Suppressor macrophage treated with lipopolysaccharide for 4 hours (primary cell): Measurements from ENCODE around the gene FCRLB.
"Not testable (repeated sequence)": the region's sequence is repeated elsewhere in the genome, so short reads cannot be mapped to it uniquely, and the experiment has no call there.

ENCODE experiments used
- DNase-seq: peaks from one replicate; pipeline ENCODE4 v3.0.0-alpha.2; 2020

FCRLB gene

GRCh38 chr1:161720422-161720821, 922 bp upstream of the FCRLB start:
- peak; percentile 43 for DNase-seq

GRCh38 chr1:161721738-161722343, 497 bp downstream of the FCRLB start:
- DNase-seq: peak; percentile 92

GRCh38 chr1:161722406-161722805, 1.1 kb downstream of the FCRLB start:
- DNase-seq: no peak

DNA sequence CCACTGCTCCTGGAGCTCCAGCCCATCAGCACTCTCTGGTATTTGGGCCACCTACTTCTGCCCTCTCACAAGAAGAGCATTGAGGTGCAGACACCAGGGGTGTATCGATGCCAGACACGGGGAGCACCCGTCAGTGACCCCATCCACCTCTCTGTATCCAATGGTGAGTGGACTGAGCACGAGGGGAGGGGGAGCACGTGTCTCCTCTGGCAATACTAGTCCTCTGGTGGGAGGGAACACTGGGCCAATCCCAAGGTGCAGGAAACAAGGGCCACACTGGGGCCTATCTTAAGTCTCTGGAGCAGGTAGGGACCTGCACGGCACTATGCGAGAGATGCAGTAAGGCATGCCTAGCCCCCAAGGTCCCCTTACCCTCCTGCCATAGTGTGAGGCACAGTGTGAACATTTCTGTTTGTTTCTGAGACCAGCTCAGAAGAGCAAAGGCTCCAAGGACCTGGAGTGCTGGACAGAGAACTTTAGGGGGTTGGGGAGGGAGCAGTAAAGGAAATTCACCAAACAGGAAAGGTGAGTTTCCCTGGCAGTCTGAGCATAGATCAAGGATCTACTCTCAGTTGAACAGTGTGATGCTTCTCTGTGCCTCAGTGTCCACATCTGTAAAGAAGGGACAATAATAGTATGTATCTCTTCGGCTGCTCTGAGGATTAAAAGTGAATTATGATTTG, 2.3 kb downstream of the FCRLB start:
- DNase-seq: no peak

DNA sequence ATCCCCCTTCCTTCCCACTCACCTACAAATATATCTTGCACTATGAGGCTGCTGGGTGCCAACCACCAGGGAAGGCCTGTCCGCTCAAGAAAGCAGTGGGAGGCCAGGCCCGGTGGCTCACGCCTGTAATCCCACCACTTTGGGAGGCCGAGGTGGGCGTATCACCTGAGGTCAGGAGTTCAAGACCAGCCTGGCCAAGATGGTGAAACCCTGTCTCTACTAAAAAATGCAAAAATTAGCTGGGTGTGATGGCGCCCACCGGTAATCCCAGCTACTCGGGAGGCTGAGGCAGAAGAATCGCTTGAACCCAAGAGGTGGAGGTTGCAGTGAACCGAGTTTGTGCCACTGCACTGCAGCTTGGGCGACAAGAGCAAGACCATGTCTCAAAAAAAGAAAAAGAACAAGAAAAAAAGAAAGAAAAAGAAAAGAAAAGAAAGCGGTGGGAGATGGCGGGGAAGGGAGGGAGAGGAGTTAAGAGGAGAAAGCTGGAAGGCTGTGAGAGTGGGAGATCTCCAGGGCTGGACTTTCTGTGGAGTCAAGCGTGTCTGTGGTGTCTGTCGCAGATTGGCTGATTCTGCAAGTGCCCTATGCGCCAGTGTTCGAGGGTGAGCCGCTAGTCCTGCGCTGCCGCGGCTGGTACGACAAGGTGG, 4.0 kb downstream of the FCRLB start:
- DNase-seq: not testable (repeated sequence)

GRCh38 chr1:161725908-161726472, 4.6 kb downstream of the FCRLB start:
- peak; percentile 35 for DNase-seq

GRCh38 chr1:161726473-161727255, 5.3 kb downstream of the FCRLB start:
- peak; percentile 69 for DNase-seq

GRCh38 chr1:161727256-161727924, 6.0 kb downstream of the FCRLB start:
- peak; percentile 55 for DNase-seq

DNA sequence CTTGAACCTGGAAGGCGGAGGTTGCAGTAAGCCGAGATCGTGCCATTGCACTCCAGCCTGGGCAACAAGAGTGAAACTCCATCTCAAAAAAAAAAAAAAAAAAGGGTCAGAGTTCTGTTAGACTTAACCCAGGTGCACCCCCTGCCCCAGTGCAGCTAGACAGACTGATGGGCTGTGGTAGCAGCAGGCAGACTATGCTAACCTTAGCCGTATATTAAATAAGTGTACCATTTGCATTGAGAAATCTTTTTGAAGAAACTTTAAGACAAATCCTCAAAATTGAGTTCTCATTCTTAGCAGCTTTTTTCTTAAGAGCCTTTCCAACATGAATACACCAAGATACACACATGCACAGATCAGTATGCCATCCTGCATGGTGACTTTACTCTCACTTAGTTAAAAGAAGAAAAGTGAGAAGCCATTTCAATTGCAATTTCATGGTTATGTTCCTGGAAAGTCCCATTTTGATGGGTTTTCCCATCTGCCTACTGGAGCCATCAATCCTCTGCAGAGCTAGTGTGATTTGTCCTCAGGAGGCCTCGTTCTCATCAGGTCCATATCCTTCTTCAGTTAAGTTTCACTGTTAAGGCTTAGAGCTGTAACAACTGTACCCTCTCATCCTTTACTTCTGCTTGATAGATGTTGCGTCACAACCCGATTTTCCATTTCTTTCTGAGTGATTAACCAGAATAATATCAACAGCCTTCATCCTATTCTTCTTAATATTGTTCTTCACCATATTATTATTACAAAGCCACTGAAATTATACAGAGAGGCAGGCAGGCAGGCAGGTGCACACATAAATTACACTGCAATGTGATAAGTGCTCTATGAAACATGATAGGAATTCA, 7.3 kb downstream of the FCRLB start:
- peak; percentile 79 for DNase-seq

GRCh38 chr1:161730050-161730564, 8.8 kb downstream of the FCRLB start:
- peak; percentile 70 for DNase-seq

GRCh38 chr1:161731241-161731640, 9.9 kb downstream of the FCRLB start:
- no peak for DNase-seq

- no peak for DNase-seq
Observed at GRCh38 chr1:161731981-161732718, 10.8 kb downstream of the FCRLB start.

GRCh38 chr1:161733526-161733925, 12.2 kb downstream of the FCRLB start:
- peak; percentile 87 for DNase-seq

GRCh38 chr1:161735837-161736236, 14.5 kb downstream of the FCRLB start:
- no peak for DNase-seq

DNA sequence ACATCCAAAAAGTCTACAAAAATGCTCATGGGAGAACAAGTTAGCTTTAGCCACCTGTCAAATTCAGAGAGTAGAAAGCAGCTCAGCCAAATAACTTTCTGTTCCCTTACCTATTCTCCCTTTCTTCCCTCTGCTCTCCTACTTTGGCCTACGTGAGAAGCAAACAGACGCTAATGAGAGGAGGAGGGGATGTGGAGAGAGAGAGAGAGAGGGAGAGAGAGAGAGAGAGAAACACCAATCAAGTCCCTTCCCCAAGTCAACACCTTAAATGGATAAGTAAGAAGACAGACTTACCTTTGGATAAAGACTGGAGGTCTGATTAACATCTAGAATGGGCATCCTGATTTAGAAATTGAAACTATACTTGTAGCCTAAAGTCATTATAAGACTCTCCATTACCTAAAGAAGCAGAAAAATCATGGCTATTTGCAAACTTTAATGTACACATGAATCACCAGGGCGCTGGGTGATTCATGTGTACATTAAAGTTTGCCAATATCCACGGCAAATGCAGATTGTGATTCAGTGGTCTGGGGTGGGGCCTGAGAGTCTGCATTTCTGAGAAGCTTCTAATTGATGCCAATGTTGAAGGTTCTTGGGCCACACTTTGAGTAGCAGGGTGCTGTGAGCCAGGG, 15.1 kb downstream of the FCRLB start:
- peak; percentile 69 for DNase-seq

GRCh38 chr1:161737625-161738024, 16.3 kb downstream of the FCRLB start:
- no peak for DNase-seq

DNA sequence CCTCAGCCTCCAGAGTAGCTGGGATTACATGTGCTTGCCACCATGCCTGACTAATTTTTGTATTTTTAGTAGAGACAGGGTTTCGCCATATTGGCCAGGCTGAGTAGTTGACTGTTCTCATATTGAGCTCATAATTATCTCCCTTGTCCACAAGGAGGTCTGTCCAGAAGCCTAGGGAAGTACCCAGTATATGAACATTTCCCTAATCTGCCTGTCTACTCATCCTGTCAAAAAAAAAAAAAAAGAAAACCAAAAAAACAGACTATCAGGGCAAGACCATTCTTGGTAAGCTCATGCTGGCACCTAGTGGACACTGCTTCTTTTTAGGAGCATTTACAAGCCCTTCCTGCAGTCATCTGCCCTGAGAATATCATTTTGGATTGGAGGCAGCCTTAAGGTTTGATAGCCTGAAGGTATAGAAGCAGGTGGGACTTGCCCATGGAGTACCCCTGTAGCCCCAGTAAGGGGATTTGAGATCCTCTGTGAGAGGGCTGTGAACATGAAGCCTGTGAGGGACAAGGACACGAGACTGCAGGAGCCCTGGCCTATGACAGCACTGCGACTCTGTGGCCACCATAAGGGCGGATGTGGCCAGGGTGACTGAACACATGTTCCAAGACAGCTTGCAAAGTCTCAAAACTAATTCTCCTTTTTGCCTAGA, 17.4 kb downstream of the FCRLB start:
- DNase-seq: peak; percentile 92

- peak; percentile 92 for DNase-seq
Observed at GRCh38 chr1:161739865-161740566, 18.7 kb downstream of the FCRLB start.

- peak; percentile 63 for DNase-seq
Observed at GRCh38 chr1:161740921-161741320, 19.6 kb downstream of the FCRLB start.
